ENCODE data around the gene SUPT20H.

SUPT20H gene

DNA sequence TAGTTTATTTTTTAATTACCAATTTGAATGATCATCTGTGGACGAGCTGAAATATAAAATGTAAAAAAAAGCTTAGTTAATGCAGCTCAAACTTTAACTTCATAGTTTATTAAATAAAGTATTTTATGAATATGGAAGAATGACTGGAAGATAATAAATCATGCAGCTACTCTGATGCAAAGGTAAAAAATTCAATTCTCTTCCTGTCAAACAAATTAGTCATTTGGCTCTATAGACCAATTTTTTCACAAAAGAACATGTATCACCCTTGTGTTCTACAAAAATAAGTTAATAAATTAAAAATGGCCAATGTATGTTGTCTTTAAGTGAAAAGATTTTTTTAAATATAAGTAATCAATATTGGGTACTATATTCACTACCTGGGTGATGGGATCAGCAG, 32.7 kb downstream of the SUPT20H start:
- H3F3A ChIP-seq (ENCODE audit: insufficient read depth), result peaks cover 6% of the 10 kb centered on the region
- no peaks in the 10 kb centered on the region for H3K9me3 ChIP-seq (ENCODE audit: insufficient read depth, low read length)
- no peak overlapping the region for H2AFZ ChIP-seq (ENCODE audit: low read depth, low read length, severe bottlenecking)
- no peak overlapping the region for H3K27ac ChIP-seq (ENCODE audit: low read depth, low read length)
- no peaks in the 10 kb centered on the region for H3K27me3 ChIP-seq (ENCODE audit: low read length)
- H3K4me2 ChIP-seq (ENCODE audit: low read depth, low read length, poor library complexity, severe bottlenecking), result no peak overlapping the region
- H3K4me3 ChIP-seq (ENCODE audit: insufficient read depth, low read length, poor library complexity, severe bottlenecking), result no peak overlapping the region
- H3K9ac ChIP-seq (ENCODE audit: low read length), result no peak overlapping the region
- H4K20me1 ChIP-seq (ENCODE audit: low read depth, low read length), result no peaks in the 10 kb centered on the region
- H3K79me2 ChIP-seq (ENCODE audit: insufficient read depth, low read length), result no peaks in the 10 kb centered on the region
- no peaks in the 10 kb centered on the region for H3K9me2 ChIP-seq (replicated peaks; ENCODE audit: insufficient read depth, low read length)
- TF ChIP-seq CTCF (IDR thresholded peaks at IDR 0.05; ENCODE audit: insufficient read depth, low read length, poor library complexity, severe bottlenecking), result no peak
- TF ChIP-seq EZH2phosphoT487 (conservative IDR thresholded peaks at IDR 0.05; ENCODE audit: low read length), result no peak
- H3K36me3 ChIP-seq (ENCODE audit: low read length), result peaks cover 81% of the 10 kb centered on the region; the same call in 1 of the 2 replicates

- no peak overlapping the region for H3K4me2 ChIP-seq (ENCODE audit: low read depth, low read length, poor library complexity, severe bottlenecking)
- no peaks in the 10 kb centered on the region for H4K20me1 ChIP-seq (ENCODE audit: low read depth, low read length)
- H3K4me3 ChIP-seq (ENCODE audit: insufficient read depth, low read length, poor library complexity, severe bottlenecking), result no peak overlapping the region
- H3F3A ChIP-seq (ENCODE audit: insufficient read depth), result peaks cover 13% of the 10 kb centered on the region; the same call in 1 of the 2 replicates
- no peaks in the 10 kb centered on the region for H3K9me3 ChIP-seq (ENCODE audit: insufficient read depth, low read length)
- H3K36me3 ChIP-seq (ENCODE audit: low read length), result peaks cover 85% of the 10 kb centered on the region; the same call in 1 of the 2 replicates
- H3K9me2 ChIP-seq (replicated peaks; ENCODE audit: insufficient read depth, low read length), result no peaks in the 10 kb centered on the region
- no peak overlapping the region for H2AFZ ChIP-seq (ENCODE audit: low read depth, low read length, severe bottlenecking)
- no peaks in the 10 kb centered on the region for H3K79me2 ChIP-seq (ENCODE audit: insufficient read depth, low read length)
- H3K27ac ChIP-seq (ENCODE audit: low read depth, low read length), result no peak overlapping the region
- no peak for TF ChIP-seq EZH2phosphoT487 (conservative IDR thresholded peaks at IDR 0.05; ENCODE audit: low read length)
- no peak for TF ChIP-seq CTCF (IDR thresholded peaks at IDR 0.05; ENCODE audit: insufficient read depth, low read length, poor library complexity, severe bottlenecking)
- no peaks in the 10 kb centered on the region for H3K27me3 ChIP-seq (ENCODE audit: low read length)
- no peak overlapping the region for H3K9ac ChIP-seq (ENCODE audit: low read length)
Observed at GRCh38 chr13:37023871-37024270, 35.6 kb downstream of the SUPT20H start.

DNA sequence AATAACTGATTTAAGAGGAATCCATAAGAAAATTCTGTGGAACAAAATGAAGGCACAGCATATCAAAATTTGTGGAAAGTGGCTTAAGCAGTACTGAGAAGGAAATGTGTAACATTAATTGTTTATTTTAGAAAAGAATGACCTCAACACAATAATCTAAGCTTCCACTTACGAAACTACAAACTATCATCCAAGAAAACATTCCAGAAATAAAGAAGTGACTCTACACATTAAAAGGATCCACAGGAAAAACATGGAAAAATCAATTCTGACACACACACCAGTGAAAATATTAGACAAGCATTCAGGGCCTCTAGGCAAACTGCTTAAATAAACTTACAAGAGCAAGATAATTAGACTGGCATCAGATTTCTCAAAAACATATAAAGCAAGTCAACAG, 44.9 kb downstream of the SUPT20H start:
- Histone ChIP-seq H3K9me3 (ENCODE audit: insufficient read depth, low read length) (no peaks in the 10 kb centered on the region), H4K20me1 (ENCODE audit: low read depth, low read length) (no peaks in the 10 kb centered on the region; the same call in 1 of the 2 replicates), H3K36me3 (ENCODE audit: low read length) (peaks cover 65% of the 10 kb centered on the region), H3K4me3 (ENCODE audit: insufficient read depth, low read length, poor library complexity, severe bottlenecking) (no peak overlapping the region), H3K9me2 (replicated peaks; ENCODE audit: insufficient read depth, low read length) (no peaks in the 10 kb centered on the region), H3F3A (ENCODE audit: insufficient read depth) (peaks cover 27% of the 10 kb centered on the region; the same call in 1 of the 2 replicates), H2AFZ (ENCODE audit: low read depth, low read length, severe bottlenecking) (no peak overlapping the region), H3K27ac (ENCODE audit: low read depth, low read length) (no peak overlapping the region), H3K79me2 (ENCODE audit: insufficient read depth, low read length) (no peaks in the 10 kb centered on the region), H3K27me3 (ENCODE audit: low read length) (no peaks in the 10 kb centered on the region), H3K4me2 (ENCODE audit: low read depth, low read length, poor library complexity, severe bottlenecking) (no peak overlapping the region), H3K9ac (ENCODE audit: low read length) (no peak overlapping the region)
- TF ChIP-seq CTCF (IDR thresholded peaks at IDR 0.05; ENCODE audit: insufficient read depth, low read length, poor library complexity, severe bottlenecking) (no peak), EZH2phosphoT487 (conservative IDR thresholded peaks at IDR 0.05; ENCODE audit: low read length) (no peak)
